Renal cortex interstitium (tissue), 11 donors: ENCODE measurements around the gene ANKRD6. TPM values are rescaled to one million over a fixed set of nuclear protein-coding genes. Genes with fewer than 3 reads are reported as not detected.
A peak's percentile ranks its signal among the peaks of the same experiment; 100 is the strongest.

Source experiments
- DNase-seq, 11 donors: peaks; one replicate each; pipeline ENCODE4 v3.0.0-alpha.2; 2013; ENCODE audit warnings: low read depth in 9 of 11, low spot score in 4 of 11; ENCODE audit errors: extremely low read depth in 1 of 11
- polyA plus RNA-seq, 3 donors: library from polyadenylated mRNA; unstranded; fragments of 120-200 nt; gene quantifications; one replicate each; pipeline ENCODE4 v1.2.1, GENCODE V29; 2013; ENCODE audit not compliant: insufficient read length in 3 of 3

Gene ANKRD6
- polyA plus RNA-seq, 3 donors = 23.4 to 44.8 (median 26.4) TPM

GRCh38 chr6:89454300-89454699 is 21.3 kb downstream of the ANKRD6 start:
- DNase-seq = no peak

DNA sequence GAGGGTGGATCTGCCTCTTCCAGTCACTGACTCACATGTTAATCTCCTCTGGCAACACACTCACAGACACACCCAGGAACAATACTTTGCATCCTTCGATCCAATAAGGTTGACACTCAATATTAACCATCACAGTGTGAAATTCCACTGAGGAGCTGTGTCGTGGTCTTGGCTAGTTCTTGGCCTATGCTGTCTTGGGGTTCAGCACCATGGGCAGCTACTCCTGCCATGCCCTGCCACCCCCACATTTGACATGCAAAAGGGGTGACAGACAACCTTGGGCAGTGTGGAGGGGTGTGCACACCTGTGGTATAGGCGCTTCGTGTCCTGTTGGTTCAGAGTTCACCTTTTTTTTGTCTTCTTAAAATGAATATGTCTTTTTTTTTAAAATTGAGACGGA is 25.8 kb downstream of the ANKRD6 start:
- DNase-seq = no peak

DNA sequence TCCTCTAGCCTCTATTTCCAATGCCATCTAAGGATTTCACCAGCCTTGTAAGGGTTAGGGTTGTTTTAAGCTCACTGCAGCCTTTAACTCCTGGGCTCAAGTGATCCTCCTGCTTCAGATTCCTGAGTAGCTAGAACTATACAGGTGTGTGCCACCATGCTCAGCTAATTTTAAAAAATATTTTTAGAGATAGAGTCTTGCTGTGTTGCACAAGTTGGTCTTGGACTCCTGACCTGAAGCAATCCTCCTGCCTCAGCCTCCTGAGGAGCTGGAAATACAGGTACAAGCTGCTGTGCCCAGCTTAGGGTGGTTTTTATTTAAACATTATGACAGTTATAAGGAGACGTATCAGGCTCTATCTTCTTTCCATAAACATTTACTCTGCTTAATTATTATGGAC is 26.5 kb downstream of the ANKRD6 start:
- no peak for DNase-seq

- DNase-seq = no peak
These were observed 27.8 kb downstream of the ANKRD6 start for GRCh38 chr6:89460713-89461112.

GRCh38 chr6:89462503-89462902 is 29.6 kb downstream of the ANKRD6 start:
- DNase-seq = no peak

GRCh38 chr6:89464295-89464694 is 31.3 kb downstream of the ANKRD6 start:
- DNase-seq = no peak

DNA sequence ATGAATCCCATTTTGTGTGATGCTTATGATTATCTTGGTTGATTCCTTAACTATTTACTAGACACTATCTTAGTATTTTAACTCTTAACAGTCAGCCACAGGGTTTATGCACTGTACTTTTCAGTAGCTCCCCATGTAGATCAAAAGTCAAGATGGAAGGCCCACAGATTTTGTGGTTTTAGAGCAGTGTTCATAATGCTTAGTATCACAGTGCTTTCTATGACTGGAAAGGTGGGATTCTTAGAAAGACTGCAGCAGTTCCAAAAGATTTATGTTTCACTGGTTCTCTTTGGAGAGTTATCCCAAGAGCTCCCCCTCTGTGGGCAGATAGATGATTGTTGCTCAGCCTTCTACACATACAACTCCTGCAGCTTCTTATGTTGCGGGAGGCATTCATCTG is 34.5 kb downstream of the ANKRD6 start:
- DNase-seq = peak in 1 of 11 donors; percentile 18

DNA sequence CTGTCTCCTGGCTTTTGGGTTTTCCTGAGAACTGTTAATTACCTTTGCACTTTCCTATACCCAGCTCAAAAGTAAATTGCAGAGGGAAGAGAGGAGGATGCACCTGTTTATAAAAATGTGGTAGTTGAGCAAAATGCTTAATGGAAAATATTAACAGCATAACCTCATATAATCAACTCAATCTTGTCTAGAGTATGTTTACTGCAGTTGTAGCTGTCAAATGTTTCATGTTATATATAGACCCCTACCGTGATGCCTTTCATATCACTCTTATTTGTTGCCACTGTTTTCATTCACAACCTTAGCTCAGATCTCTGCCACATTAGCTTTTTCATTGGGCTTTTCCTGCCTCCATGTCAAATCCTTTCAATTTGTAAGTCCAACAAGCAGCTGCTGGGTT is 36.0 kb downstream of the ANKRD6 start:
- DNase-seq = no peak

DNA sequence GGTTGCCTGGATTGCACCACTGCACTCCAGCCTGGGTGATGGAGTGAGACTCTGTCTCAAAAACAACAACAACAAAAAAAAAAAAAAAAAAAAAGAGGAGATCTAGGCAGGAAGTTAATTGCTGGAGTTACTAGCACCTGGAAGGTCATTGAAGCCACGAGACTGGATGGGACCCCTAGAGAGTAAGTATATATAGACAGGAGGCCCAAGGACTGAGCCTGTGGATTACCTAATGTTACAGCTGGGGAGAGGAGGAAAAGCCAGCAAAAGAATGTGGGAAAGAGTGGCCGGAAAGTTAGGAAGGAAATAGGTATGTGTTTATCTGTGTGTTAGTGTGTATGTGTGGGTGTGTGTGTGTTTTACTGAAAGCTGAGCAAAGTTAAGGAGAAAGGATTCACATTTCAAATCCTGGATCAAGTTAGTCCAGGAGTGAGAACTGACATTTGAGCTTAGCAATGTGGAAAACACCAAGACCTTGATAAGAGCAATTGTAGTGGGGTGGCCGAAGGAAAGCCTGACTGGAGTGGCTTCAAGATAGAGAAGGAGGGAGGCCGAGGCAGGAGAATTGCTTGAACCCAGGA is 38.4 kb downstream of the ANKRD6 start:
- DNase-seq = peak in 3 of 11 donors; percentile 4 to 26 (median 22)

GRCh38 chr6:89475101-89475500 is 42.1 kb downstream of the ANKRD6 start:
- DNase-seq = no peak

GRCh38 chr6:89475634-89476033 is 42.7 kb downstream of the ANKRD6 start:
- no peak for DNase-seq

- no peak for DNase-seq
These were observed 46.9 kb downstream of the ANKRD6 start for GRCh38 chr6:89479897-89480296.

DNA sequence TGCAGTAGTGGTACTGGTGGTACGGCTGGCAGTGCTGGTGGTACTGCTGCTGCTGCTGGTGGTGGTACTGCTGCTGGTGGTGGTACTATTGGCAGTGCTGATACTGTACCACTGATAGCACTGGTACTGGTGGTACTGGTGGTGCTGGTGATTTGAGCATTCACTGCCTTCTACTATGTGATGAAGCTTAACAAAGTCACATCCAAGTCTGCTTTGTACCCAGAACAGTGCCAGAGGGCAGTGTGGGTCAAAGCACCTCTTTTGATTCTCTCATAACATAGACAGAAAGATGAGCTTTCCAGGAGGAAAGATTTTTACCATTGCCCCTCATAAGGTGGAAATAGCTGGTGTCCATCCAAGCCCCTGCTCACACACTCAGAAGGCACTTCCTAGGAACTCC is 48.7 kb downstream of the ANKRD6 start:
- DNase-seq = no peak

DNA sequence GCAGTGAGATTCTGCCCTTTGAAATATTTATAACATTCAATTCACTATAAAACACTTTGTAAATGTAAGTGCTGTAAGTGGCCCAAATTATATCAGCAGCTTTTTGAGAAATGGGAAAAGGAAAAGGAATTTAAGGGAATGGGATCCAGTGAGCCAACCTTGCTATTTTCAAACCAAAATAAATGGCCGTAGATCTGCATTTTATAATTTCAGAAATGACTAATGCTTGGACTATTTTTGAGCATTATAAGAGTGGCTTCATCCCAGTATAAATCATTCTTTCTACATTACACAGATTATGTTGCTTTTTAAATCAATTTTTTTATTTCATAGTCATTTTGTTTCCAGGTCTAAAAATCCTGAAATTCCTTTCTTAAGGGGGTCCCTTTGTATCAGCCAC is 49.2 kb downstream of the ANKRD6 start:
- DNase-seq = no peak

- DNase-seq = no peak
These were observed 50.3 kb downstream of the ANKRD6 start for GRCh38 chr6:89483111-89483720.

GRCh38 chr6:89485320-89485719 is 52.4 kb downstream of the ANKRD6 start:
- DNase-seq = no peak

GRCh38 chr6:89487864-89488263 is 54.9 kb downstream of the ANKRD6 start:
- DNase-seq = no peak

DNA sequence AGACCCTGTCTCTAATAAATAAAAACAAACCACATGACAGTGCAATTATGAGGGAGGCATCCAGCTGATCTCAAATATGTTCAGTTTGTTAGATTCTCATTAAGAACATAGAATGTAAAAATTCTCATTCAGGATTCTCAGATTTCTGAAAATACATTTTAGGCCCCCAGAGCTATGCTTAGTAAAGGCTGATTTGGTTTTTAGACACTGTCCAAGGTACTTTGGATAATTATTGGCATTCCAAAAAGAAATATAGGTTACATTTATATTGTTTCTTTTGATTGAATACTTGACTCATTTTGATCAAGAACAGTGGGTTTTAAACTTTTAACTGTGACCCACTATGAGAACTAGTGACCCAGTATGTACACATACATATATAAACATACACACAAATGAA is 55.5 kb downstream of the ANKRD6 start:
- DNase-seq = no peak

- no peak for DNase-seq
These were observed 56.1 kb downstream of the ANKRD6 start for GRCh38 chr6:89489078-89489477.

DNA sequence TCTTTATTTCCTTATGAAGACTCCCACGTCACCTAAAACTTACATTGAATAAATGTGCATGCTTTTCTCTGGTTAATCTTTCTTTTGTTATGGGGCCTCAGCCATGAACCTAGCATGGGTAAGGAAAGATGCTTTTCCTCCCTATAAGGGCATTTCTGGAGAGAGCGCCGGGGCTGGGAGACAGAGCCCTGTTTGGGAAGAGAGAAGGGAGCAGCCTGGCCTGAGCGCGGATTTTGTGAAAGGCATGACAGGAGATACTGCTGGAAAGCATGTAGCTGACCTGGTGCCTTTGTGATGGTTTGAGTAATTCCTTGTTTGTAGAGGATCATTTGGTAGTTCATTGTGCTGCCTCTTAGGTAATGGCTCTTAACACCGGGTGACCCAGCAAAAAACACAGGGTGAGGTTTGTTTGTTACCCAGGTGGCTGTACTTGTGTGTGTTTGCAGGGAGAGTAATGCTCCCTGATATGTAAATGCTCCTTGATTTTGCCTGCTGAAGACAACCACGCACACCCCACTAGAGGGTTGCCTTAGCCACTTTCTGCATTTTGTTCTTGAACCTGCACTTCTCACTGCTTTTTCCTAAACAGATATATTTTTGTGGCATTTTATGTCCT is 59.2 kb downstream of the ANKRD6 start:
- no peak for DNase-seq
